ENCODE data around the gene SPRR5. TPM values are rescaled to one million over a fixed set of nuclear protein-coding genes. Genes with fewer than 3 reads are reported as not detected.

The SPRR5 gene
- total and polyA plus RNA-seq, 2 of the 4 experiments (the other 2 are of a cell fraction) = not detected

DNA sequence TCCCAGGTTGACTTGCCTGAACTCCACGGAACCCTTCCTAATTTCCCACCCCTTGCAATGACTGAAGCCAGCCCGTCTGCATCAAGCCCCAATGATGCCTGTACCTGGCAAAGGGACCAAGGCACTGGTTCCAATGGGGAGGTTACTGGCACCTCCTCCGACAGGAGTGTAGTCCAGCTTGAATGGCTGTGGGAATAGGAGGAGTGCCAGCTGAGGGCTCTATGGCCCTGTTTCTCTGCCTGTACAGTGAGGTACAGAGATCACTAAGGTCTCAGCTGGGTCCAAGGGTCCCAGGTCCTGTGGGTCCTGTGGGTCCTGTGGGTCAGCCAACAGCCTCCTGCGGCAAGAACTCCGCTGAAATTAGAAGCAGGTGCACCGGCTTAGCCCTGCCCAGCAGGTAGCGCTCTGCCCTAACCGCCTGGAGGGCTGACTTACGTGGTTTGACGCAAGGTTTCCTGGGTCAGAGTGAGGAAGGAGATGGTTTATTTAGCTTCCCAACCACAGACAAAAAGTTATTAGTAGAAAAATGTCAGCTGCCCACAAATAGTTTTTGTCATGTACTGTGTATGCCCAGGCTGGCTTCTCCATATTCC, 13.5 kb downstream of the SPRR5 start:
- H3K18ac ChIP-seq (ENCODE audit: low read depth, low read length) = no peak overlapping the region
- H3K4me3 ChIP-seq (ENCODE audit: insufficient read depth, low read depth, low read length) = no peak overlapping the region
- ChIA-PET POLR2A (ENCODE audit: unreplicated experiment) (no interaction called here), CTCF (no interaction called here)
- no peak overlapping the region for H2BK20ac ChIP-seq (ENCODE audit: low read depth, low read length)
- H3K4me2 ChIP-seq (ENCODE audit: low read depth, low read length) = no peak overlapping the region
- no peak overlapping the region for H2BK120ac ChIP-seq (ENCODE audit: low read depth, low read length)
- no peaks in the 10 kb centered on the region for H4K20me1 ChIP-seq (ENCODE audit: insufficient read depth, low read length)
- TF ChIP-seq POLR2A (IDR thresholded peaks at IDR 0.05; ENCODE audit: low read depth, low read length) (no peak), MXI1 (IDR thresholded peaks at IDR 0.05; ENCODE audit: borderline replicate concordance, low read depth, low read length) (no peak), RAD21 (IDR thresholded peaks at IDR 0.05; ENCODE audit: low read length) (no peak), MAZ (IDR thresholded peaks at IDR 0.05; ENCODE audit: borderline replicate concordance, low read depth, low read length) (no peak), SMC3 (IDR thresholded peaks at IDR 0.05; ENCODE audit: low read depth, low read length) (no peak), RFX5 (IDR thresholded peaks at IDR 0.05; ENCODE audit: low read depth, low read length) (no peak), BHLHE40 (IDR thresholded peaks at IDR 0.05; ENCODE audit: low read depth, low read length) (no peak), MAFK (IDR thresholded peaks at IDR 0.05; ENCODE audit: low read depth, low read length) (no peak), CEBPB (IDR thresholded peaks at IDR 0.05; ENCODE audit: low read depth, low read length) (no peak), FOS (IDR thresholded peaks at IDR 0.05; ENCODE audit: low read depth, low read length) (no peak), CHD1 (IDR thresholded peaks at IDR 0.05; ENCODE audit: low read depth, low read length) (no peak), RCOR1 (IDR thresholded peaks at IDR 0.05; ENCODE audit: insufficient replicate concordance, low read length) (no peak), NFE2L2 (IDR thresholded peaks at IDR 0.05; ENCODE audit: low read depth, low read length) (no peak)
- TF ChIP-seq, protein P1, sequence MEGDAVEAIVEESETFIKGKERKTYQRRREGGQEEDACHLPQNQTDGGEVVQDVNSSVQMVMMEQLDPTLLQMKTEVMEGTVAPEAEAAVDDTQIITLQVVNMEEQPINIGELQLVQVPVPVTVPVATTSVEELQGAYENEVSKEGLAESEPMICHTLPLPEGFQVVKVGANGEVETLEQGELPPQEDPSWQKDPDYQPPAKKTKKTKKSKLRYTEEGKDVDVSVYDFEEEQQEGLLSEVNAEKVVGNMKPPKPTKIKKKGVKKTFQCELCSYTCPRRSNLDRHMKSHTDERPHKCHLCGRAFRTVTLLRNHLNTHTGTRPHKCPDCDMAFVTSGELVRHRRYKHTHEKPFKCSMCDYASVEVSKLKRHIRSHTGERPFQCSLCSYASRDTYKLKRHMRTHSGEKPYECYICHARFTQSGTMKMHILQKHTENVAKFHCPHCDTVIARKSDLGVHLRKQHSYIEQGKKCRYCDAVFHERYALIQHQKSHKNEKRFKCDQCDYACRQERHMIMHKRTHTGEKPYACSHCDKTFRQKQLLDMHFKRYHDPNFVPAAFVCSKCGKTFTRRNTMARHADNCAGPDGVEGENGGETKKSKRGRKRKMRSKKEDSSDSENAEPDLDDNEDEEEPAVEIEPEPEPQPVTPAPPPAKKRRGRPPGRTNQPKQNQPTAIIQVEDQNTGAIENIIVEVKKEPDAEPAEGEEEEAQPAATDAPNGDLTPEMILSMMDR (conservative IDR thresholded peaks at IDR 0.05; ENCODE audit: low read depth, low read length) = no peak
- TF ChIP-seq, protein P2, sequence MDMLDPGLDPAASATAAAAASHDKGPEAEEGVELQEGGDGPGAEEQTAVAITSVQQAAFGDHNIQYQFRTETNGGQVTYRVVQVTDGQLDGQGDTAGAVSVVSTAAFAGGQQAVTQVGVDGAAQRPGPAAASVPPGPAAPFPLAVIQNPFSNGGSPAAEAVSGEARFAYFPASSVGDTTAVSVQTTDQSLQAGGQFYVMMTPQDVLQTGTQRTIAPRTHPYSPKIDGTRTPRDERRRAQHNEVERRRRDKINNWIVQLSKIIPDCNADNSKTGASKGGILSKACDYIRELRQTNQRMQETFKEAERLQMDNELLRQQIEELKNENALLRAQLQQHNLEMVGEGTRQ (IDR thresholded peaks at IDR 0.05; ENCODE audit: low read depth, low read length) = no peak
- TF ChIP-seq, protein P3, sequence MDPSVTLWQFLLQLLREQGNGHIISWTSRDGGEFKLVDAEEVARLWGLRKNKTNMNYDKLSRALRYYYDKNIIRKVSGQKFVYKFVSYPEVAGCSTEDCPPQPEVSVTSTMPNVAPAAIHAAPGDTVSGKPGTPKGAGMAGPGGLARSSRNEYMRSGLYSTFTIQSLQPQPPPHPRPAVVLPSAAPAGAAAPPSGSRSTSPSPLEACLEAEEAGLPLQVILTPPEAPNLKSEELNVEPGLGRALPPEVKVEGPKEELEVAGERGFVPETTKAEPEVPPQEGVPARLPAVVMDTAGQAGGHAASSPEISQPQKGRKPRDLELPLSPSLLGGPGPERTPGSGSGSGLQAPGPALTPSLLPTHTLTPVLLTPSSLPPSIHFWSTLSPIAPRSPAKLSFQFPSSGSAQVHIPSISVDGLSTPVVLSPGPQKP (IDR thresholded peaks at IDR 0.05; ENCODE audit: borderline replicate concordance, low read depth, low read length) = no peak
- H2AK5ac ChIP-seq (ENCODE audit: low read depth, low read length) = no peak overlapping the region
- H2BK15ac ChIP-seq (ENCODE audit: low read depth, low read length) = no peak overlapping the region
- H2AK9ac ChIP-seq (replicated peaks; ENCODE audit: low read depth, low read length, poor library complexity) = no peak overlapping the region
- H3K14ac ChIP-seq (replicated peaks; ENCODE audit: low read depth, low read length) = no peak overlapping the region
- intact Hi-C loops (cut with micrococcal nuclease) (no loop called here), dilution Hi-C loops (cut with HindIII; ENCODE audit: low sequenced_read_pairs, unreplicated experiment) (no loop called here), in situ Hi-C loops (cut with MboI; ENCODE audit: low sequenced_read_pairs) (no loop called here)
- no peak overlapping the region for H4K5ac ChIP-seq (ENCODE audit: low read depth, low read length)
- H2BK5ac ChIP-seq (ENCODE audit: low read depth, low read length, poor library complexity, severe bottlenecking) = no peak overlapping the region
- no peaks in the 10 kb centered on the region; the same call in 1 of the 2 replicates for H3K9me3 ChIP-seq (ENCODE audit: control insufficient read depth, insufficient read depth, low read length)
- no peak overlapping the region for H3K9ac ChIP-seq (ENCODE audit: low read depth, low read length)
- WGBS, 2 experiments (ENCODE audit: extremely low coverage in 2 of 2, insufficient read length in 1 of 2) = 67% methylated on average over 1 of the region's 10 CpGs; no CpG with 5 or more reads in 1 of the 2 experiments
- no peak overlapping the region for H4K91ac ChIP-seq (ENCODE audit: insufficient read depth, low read depth, low read length)
- H3K4ac ChIP-seq (ENCODE audit: low read depth, low read length) = no peak overlapping the region
- no peak overlapping the region for H3K27ac ChIP-seq (ENCODE audit: insufficient read depth, low read length)
- no peaks in the 10 kb centered on the region for H3K9me1 ChIP-seq (ENCODE audit: insufficient read depth, low read length)
- no peak overlapping the region for H3K23ac ChIP-seq (ENCODE audit: low read depth, low read length)
- H3K36me3 ChIP-seq (ENCODE audit: control insufficient read depth, insufficient read depth, low read length) = no peaks in the 10 kb centered on the region
- no peak overlapping the region for H4K8ac ChIP-seq (ENCODE audit: low read depth in 2 of 2, low read length in 2 of 2)
- H3K27me3 ChIP-seq (ENCODE audit: control insufficient read depth, insufficient read depth, low read length) = no peaks in the 10 kb centered on the region
- no TSS peak for BruUV-seq (replicated peaks)
- H3K79me1 ChIP-seq (ENCODE audit: low read depth in 1 of 2, low read length in 2 of 2) = no peaks in the 10 kb centered on the region
- DNase-seq (no peak), ATAC-seq (ENCODE audit: low read depth) (no peak)
- no peak overlapping the region for H3K56ac ChIP-seq (ENCODE audit: extremely low read depth, insufficient read depth, low read length)
- H2AFZ ChIP-seq (replicated peaks; ENCODE audit: low read length, poor library complexity) = no peak overlapping the region
- no peaks in the 10 kb centered on the region for H3K4me1 ChIP-seq (ENCODE audit: control insufficient read depth, insufficient read depth, low read length)

Measured in IMR-90 (cell line).